ENCODE measurements around the gene ADGRL2.

Gene ADGRL2

GRCh38 chr1:81834921-81835698 lies 34.4 kb downstream of the ADGRL2 start:
- peak overlapping the region; percentile 26; the same call in 1 of the 2 replicates for H3K9ac ChIP-seq (ENCODE audit: low read depth, low read length)
- H3K27me3 ChIP-seq (ENCODE audit: insufficient read depth, low read length), result no peaks in the 10 kb centered on the region
- H3K4me1 ChIP-seq (ENCODE audit: insufficient read depth, low read length), result peaks cover 38% of the 10 kb centered on the region
- peaks cover 15% of the 10 kb centered on the region; the same call in 1 of the 2 replicates for H3K36me3 ChIP-seq (ENCODE audit: insufficient read depth, low read depth, low read length)
- H3K27ac ChIP-seq (ENCODE audit: low read length), result no peak overlapping the region
- no peak overlapping the region for H3K4me3 ChIP-seq (ENCODE audit: low read length)
- no peaks in the 10 kb centered on the region for H3K9me3 ChIP-seq (ENCODE audit: insufficient read depth, low read depth, low read length)

- Histone ChIP-seq H3K27ac (ENCODE audit: low read length) (no peak overlapping the region), H3K9ac (ENCODE audit: low read depth, low read length) (no peak overlapping the region; the same call in 1 of the 2 replicates), H3K4me3 (ENCODE audit: low read length) (no peak overlapping the region), H3K4me1 (ENCODE audit: insufficient read depth, low read length) (peaks cover 38% of the 10 kb centered on the region), H3K27me3 (ENCODE audit: insufficient read depth, low read length) (no peaks in the 10 kb centered on the region), H3K9me3 (ENCODE audit: insufficient read depth, low read depth, low read length) (no peaks in the 10 kb centered on the region), H3K36me3 (ENCODE audit: insufficient read depth, low read depth, low read length) (peaks cover 18% of the 10 kb centered on the region; the same call in 1 of the 2 replicates)
These were observed 35.4 kb downstream of the ADGRL2 start for GRCh38 chr1:81836007-81836626.

GRCh38 chr1:81838600-81839218 lies 38.0 kb downstream of the ADGRL2 start:
- H3K9ac ChIP-seq (ENCODE audit: low read depth, low read length), result no peak overlapping the region
- H3K4me3 ChIP-seq (ENCODE audit: low read length), result no peak overlapping the region
- peaks cover 25% of the 10 kb centered on the region for H3K4me1 ChIP-seq (ENCODE audit: insufficient read depth, low read length)
- H3K27ac ChIP-seq (ENCODE audit: low read length), result no peak overlapping the region
- no peaks in the 10 kb centered on the region for H3K9me3 ChIP-seq (ENCODE audit: insufficient read depth, low read depth, low read length)
- no peaks in the 10 kb centered on the region for H3K27me3 ChIP-seq (ENCODE audit: insufficient read depth, low read length)
- H3K36me3 ChIP-seq (ENCODE audit: insufficient read depth, low read depth, low read length), result peaks cover 38% of the 10 kb centered on the region

GRCh38 chr1:81840805-81841204 lies 40.1 kb downstream of the ADGRL2 start:
- H3K4me1 ChIP-seq (ENCODE audit: insufficient read depth, low read length), result peaks cover 7% of the 10 kb centered on the region; the same call in 1 of the 2 replicates
- no peak overlapping the region for H3K27ac ChIP-seq (ENCODE audit: low read length)
- peaks cover 43% of the 10 kb centered on the region for H3K36me3 ChIP-seq (ENCODE audit: insufficient read depth, low read depth, low read length)
- H3K9ac ChIP-seq (ENCODE audit: low read depth, low read length), result no peak overlapping the region
- no peak overlapping the region for H3K4me3 ChIP-seq (ENCODE audit: low read length)
- H3K9me3 ChIP-seq (ENCODE audit: insufficient read depth, low read depth, low read length), result no peaks in the 10 kb centered on the region
- no peaks in the 10 kb centered on the region for H3K27me3 ChIP-seq (ENCODE audit: insufficient read depth, low read length)

- H3K9ac ChIP-seq (ENCODE audit: low read depth, low read length), result no peak overlapping the region
- no peaks in the 10 kb centered on the region for H3K27me3 ChIP-seq (ENCODE audit: insufficient read depth, low read length)
- peaks cover 7% of the 10 kb centered on the region; the same call in 1 of the 2 replicates for H3K4me1 ChIP-seq (ENCODE audit: insufficient read depth, low read length)
- H3K9me3 ChIP-seq (ENCODE audit: insufficient read depth, low read depth, low read length), result no peaks in the 10 kb centered on the region
- H3K27ac ChIP-seq (ENCODE audit: low read length), result no peak overlapping the region
- H3K36me3 ChIP-seq (ENCODE audit: insufficient read depth, low read depth, low read length), result peaks cover 43% of the 10 kb centered on the region
- no peak overlapping the region for H3K4me3 ChIP-seq (ENCODE audit: low read length)
These were observed 41.1 kb downstream of the ADGRL2 start for GRCh38 chr1:81841795-81842194.

- no peak overlapping the region for H3K27ac ChIP-seq (ENCODE audit: low read length)
- H3K4me3 ChIP-seq (ENCODE audit: low read length), result no peak overlapping the region
- H3K9me3 ChIP-seq (ENCODE audit: insufficient read depth, low read depth, low read length), result no peaks in the 10 kb centered on the region
- no peak overlapping the region for H3K9ac ChIP-seq (ENCODE audit: low read depth, low read length)
- H3K4me1 ChIP-seq (ENCODE audit: insufficient read depth, low read length), result peaks cover 27% of the 10 kb centered on the region
- H3K27me3 ChIP-seq (ENCODE audit: insufficient read depth, low read length), result no peaks in the 10 kb centered on the region
- peaks cover 34% of the 10 kb centered on the region for H3K36me3 ChIP-seq (ENCODE audit: insufficient read depth, low read depth, low read length)
These were observed 43.7 kb downstream of the ADGRL2 start for GRCh38 chr1:81844477-81844876.

GRCh38 chr1:81846630-81847029 lies 45.9 kb downstream of the ADGRL2 start:
- H3K9me3 ChIP-seq (ENCODE audit: insufficient read depth, low read depth, low read length), result no peaks in the 10 kb centered on the region
- H3K4me1 ChIP-seq (ENCODE audit: insufficient read depth, low read length), result peaks cover 37% of the 10 kb centered on the region
- H3K9ac ChIP-seq (ENCODE audit: low read depth, low read length), result no peak overlapping the region
- no peak overlapping the region for H3K27ac ChIP-seq (ENCODE audit: low read length)
- no peak overlapping the region for H3K4me3 ChIP-seq (ENCODE audit: low read length)
- peaks cover 34% of the 10 kb centered on the region for H3K36me3 ChIP-seq (ENCODE audit: insufficient read depth, low read depth, low read length)
- H3K27me3 ChIP-seq (ENCODE audit: insufficient read depth, low read length), result no peaks in the 10 kb centered on the region

GRCh38 chr1:81847063-81847462 lies 46.3 kb downstream of the ADGRL2 start:
- no peaks in the 10 kb centered on the region for H3K9me3 ChIP-seq (ENCODE audit: insufficient read depth, low read depth, low read length)
- H3K27ac ChIP-seq (ENCODE audit: low read length), result no peak overlapping the region
- no peak overlapping the region for H3K9ac ChIP-seq (ENCODE audit: low read depth, low read length)
- H3K4me3 ChIP-seq (ENCODE audit: low read length), result no peak overlapping the region
- H3K27me3 ChIP-seq (ENCODE audit: insufficient read depth, low read length), result no peaks in the 10 kb centered on the region
- peaks cover 30% of the 10 kb centered on the region for H3K36me3 ChIP-seq (ENCODE audit: insufficient read depth, low read depth, low read length)
- peaks cover 37% of the 10 kb centered on the region for H3K4me1 ChIP-seq (ENCODE audit: insufficient read depth, low read length)

GRCh38 chr1:81848880-81849682 lies 48.3 kb downstream of the ADGRL2 start:
- Histone ChIP-seq H3K9ac (ENCODE audit: low read depth, low read length) (peak overlapping the region; percentile 0; the same call in 1 of the 2 replicates), H3K27me3 (ENCODE audit: insufficient read depth, low read length) (no peaks in the 10 kb centered on the region), H3K27ac (ENCODE audit: low read length) (no peak overlapping the region), H3K4me1 (ENCODE audit: insufficient read depth, low read length) (peaks cover 37% of the 10 kb centered on the region), H3K36me3 (ENCODE audit: insufficient read depth, low read depth, low read length) (peaks cover 17% of the 10 kb centered on the region), H3K9me3 (ENCODE audit: insufficient read depth, low read depth, low read length) (no peaks in the 10 kb centered on the region), H3K4me3 (ENCODE audit: low read length) (peak overlapping the region; percentile 4; the same call in 1 of the 2 replicates)

- H3K9me3 ChIP-seq (ENCODE audit: insufficient read depth, low read depth, low read length), result no peaks in the 10 kb centered on the region
- H3K4me1 ChIP-seq (ENCODE audit: insufficient read depth, low read length), result peaks cover 37% of the 10 kb centered on the region
- H3K4me3 ChIP-seq (ENCODE audit: low read length), result no peak overlapping the region
- H3K27ac ChIP-seq (ENCODE audit: low read length), result no peak overlapping the region
- peaks cover 21% of the 10 kb centered on the region for H3K36me3 ChIP-seq (ENCODE audit: insufficient read depth, low read depth, low read length)
- no peaks in the 10 kb centered on the region for H3K27me3 ChIP-seq (ENCODE audit: insufficient read depth, low read length)
- H3K9ac ChIP-seq (ENCODE audit: low read depth, low read length), result no peak overlapping the region
These were observed 49.3 kb downstream of the ADGRL2 start for GRCh38 chr1:81850031-81850430.

GRCh38 chr1:81850495-81850894 lies 49.8 kb downstream of the ADGRL2 start:
- no peaks in the 10 kb centered on the region for H3K9me3 ChIP-seq (ENCODE audit: insufficient read depth, low read depth, low read length)
- H3K4me3 ChIP-seq (ENCODE audit: low read length), result no peak overlapping the region
- H3K4me1 ChIP-seq (ENCODE audit: insufficient read depth, low read length), result peaks cover 37% of the 10 kb centered on the region
- H3K9ac ChIP-seq (ENCODE audit: low read depth, low read length), result no peak overlapping the region
- H3K27ac ChIP-seq (ENCODE audit: low read length), result no peak overlapping the region
- H3K36me3 ChIP-seq (ENCODE audit: insufficient read depth, low read depth, low read length), result peaks cover 21% of the 10 kb centered on the region
- no peaks in the 10 kb centered on the region for H3K27me3 ChIP-seq (ENCODE audit: insufficient read depth, low read length)

Data from iPS-20b (cell line).